ENCODE results near the gene VTI1A.

DNA sequence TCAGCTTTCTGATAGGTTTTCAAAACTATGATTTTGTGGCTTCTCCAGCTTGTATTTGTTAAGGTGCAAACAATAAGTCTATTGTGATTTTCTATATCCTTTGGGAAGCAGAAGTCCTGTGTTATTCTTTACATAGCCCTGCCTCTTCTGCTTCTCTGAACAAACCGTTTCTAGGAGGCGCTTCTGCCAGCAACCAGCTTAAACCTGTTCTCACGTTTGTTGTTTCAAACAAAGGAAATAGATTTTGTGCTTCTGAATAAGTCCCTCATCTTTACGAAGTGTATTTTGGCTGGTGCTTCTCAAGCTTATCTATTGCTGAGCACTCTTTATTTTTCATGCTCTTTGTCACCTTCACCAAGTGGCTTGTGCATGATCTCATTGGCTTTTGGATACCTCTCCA lies 61.0 kb downstream of the VTI1A start:
- TF ChIP-seq, protein P1, sequence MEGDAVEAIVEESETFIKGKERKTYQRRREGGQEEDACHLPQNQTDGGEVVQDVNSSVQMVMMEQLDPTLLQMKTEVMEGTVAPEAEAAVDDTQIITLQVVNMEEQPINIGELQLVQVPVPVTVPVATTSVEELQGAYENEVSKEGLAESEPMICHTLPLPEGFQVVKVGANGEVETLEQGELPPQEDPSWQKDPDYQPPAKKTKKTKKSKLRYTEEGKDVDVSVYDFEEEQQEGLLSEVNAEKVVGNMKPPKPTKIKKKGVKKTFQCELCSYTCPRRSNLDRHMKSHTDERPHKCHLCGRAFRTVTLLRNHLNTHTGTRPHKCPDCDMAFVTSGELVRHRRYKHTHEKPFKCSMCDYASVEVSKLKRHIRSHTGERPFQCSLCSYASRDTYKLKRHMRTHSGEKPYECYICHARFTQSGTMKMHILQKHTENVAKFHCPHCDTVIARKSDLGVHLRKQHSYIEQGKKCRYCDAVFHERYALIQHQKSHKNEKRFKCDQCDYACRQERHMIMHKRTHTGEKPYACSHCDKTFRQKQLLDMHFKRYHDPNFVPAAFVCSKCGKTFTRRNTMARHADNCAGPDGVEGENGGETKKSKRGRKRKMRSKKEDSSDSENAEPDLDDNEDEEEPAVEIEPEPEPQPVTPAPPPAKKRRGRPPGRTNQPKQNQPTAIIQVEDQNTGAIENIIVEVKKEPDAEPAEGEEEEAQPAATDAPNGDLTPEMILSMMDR (IDR thresholded peaks at IDR 0.05), result no peak
- TF ChIP-seq EP300 (IDR thresholded peaks at IDR 0.05), result no peak

Data from upper lobe of left lung (tissue), 4 donors.